GM12878 (cell line): ENCODE measurements around the gene CAMK2D. TPM values are rescaled to one million over a fixed set of nuclear protein-coding genes. Genes with fewer than 3 reads are reported as not detected.

Experiments used
- ATAC-seq: fragments of 200-7000 bp; cut with Tn5 transposase; 3 replicates; pipeline ENCODE4 v1.9.1; 2020; ENCODE audit warnings: mild to moderate bottlenecking, moderate library complexity
- BruUV-seq: library from RNA; stranded (reverse); fragments of 400-500 nt; replicated peaks from 2 replicates; lab custom pipeline; 2021; lab: Mats Ljungman, UMichigan
- CTCF ChIA-PET: fragments of 300-600 bp; sonication (Branson Sonifier 250); formaldehyde crosslinking; extraction: SDS; loops from one replicate; lab custom pipeline; 2021; ENCODE audit warnings: inconsistent platforms; lab: Yijun Ruan, JAX
- POLR2A ChIA-PET: fragments of 350-600 bp; formaldehyde crosslinking; extraction: SDS; loops from one replicate; lab custom pipeline; 2021; ENCODE audit warnings: inconsistent platforms; lab: Charles Lee
- RAD21 ChIA-PET: fragments of 300-600 bp; sonication (Branson Sonifier 250); formaldehyde crosslinking; loops from one replicate; lab custom pipeline; 2023; ENCODE audit warnings: antibody characterized with exemption; ENCODE audit not compliant: unreplicated experiment; lab: Charles Lee
- SMC1A ChIA-PET: fragments of 300-600 bp; sonication (Branson Sonifier 250); formaldehyde crosslinking; loops from one replicate; lab custom pipeline; 2023; ENCODE audit not compliant: unreplicated experiment, uncharacterized antibody; lab: Charles Lee
- DNase-seq: peaks from one replicate; pipeline ENCODE4 v3.0.0-alpha.2; 2011; ENCODE audit warnings: low read depth, low spot score
- FAIRE-seq: peaks from 3 replicates; lab custom pipeline; 2011; peaks lifted over from hg19 to GRCh38; lab: Jason Lieb, UNC
- H2AFZ ChIP-seq: 2 replicates; pipeline ENCODE4 v1.6.0; 2011; ENCODE audit warnings: low read depth, low read length, control low read depth; ENCODE audit not compliant: control insufficient read depth
- H3K27ac ChIP-seq: 2 replicates; pipeline ENCODE4 v1.5.1; 2011; ENCODE audit warnings: control low read depth; ENCODE audit not compliant: control insufficient read depth, insufficient read depth
- H3K27me3 ChIP-seq, 2 experiments: replicated peaks in 1 of 2; 2 replicates each; pipeline versions ENCODE4 v1.6.0 to v1.6.1; 2011; ENCODE audit warnings: low read length in 1 of 2; ENCODE audit not compliant: control insufficient read depth in 2 of 2, insufficient read depth in 2 of 2
- H3K36me3 ChIP-seq, 2 experiments: 2 replicates each; pipeline ENCODE4 v1.5.1; 2011; ENCODE audit warnings: low read length in 1 of 2; ENCODE audit not compliant: control insufficient read depth in 2 of 2, insufficient read depth in 2 of 2
- H3K4me1 ChIP-seq: 2 replicates; pipeline ENCODE4 v1.6.1; 2011; ENCODE audit warnings: mild to moderate bottlenecking, low read length, moderate library complexity, mixed read lengths; ENCODE audit not compliant: control insufficient read depth, insufficient read depth
- H3K4me2 ChIP-seq: 2 replicates; pipeline ENCODE4 v1.6.0; 2011; ENCODE audit warnings: control low read depth; ENCODE audit not compliant: control insufficient read depth, insufficient read depth
- H3K4me3 ChIP-seq: fragments of 200-600 bp; sonication (generic); 2 replicates; pipeline ENCODE4 v1.5.1; 2016
- H3K79me2 ChIP-seq: 2 replicates; pipeline ENCODE4 v1.6.0; 2011; ENCODE audit warnings: low read length; ENCODE audit not compliant: control insufficient read depth, insufficient read depth
- H3K9ac ChIP-seq: 2 replicates; pipeline ENCODE4 v1.8.0; 2011; ENCODE audit warnings: low read length, control low read depth, mixed read lengths; ENCODE audit not compliant: control insufficient read depth, insufficient read depth
- H3K9me3 ChIP-seq: replicated peaks from 3 replicates; pipeline ENCODE4 v1.5.1; 2011; ENCODE audit warnings: mild to moderate bottlenecking, low read length; ENCODE audit not compliant: control insufficient read depth, insufficient read depth
- H4K20me1 ChIP-seq: 2 replicates; pipeline ENCODE4 v1.6.0; 2011; ENCODE audit not compliant: control insufficient read depth, insufficient read depth
- ASH2L ChIP-seq: fragments of 300-600, 200-600 bp; sonication (generic); IDR thresholded peaks from 2 replicates; pipeline ENCODE4 v1.6.1; 2017; ENCODE audit warnings: low read depth, mild to moderate bottlenecking, borderline replicate concordance
- CHD2 ChIP-seq: IDR thresholded peaks from 2 replicates; pipeline ENCODE4 v1.6.1; 2011; ENCODE audit warnings: low read depth, low read length, improper control_type of control experiment, borderline replicate concordance
- EGR1 ChIP-seq, 2 experiments: IDR thresholded peaks; 1 replicate in 1 of 2; 2 replicates in 1 of 2; pipeline ENCODE4 v1.6.1; 2011 to 2012; ENCODE audit warnings: low read depth in 2 of 2, low read length in 2 of 2, borderline replicate concordance in 1 of 2, mild to moderate bottlenecking in 1 of 2, moderate library complexity in 1 of 2
- ESRRA ChIP-seq: IDR thresholded peaks from 2 replicates; pipeline ENCODE4 v1.6.1; 2012; ENCODE audit warnings: mild to moderate bottlenecking, low read length, improper control_type of control experiment
- HCFC1 ChIP-seq: fragments of 150-350 bp; IDR thresholded peaks from 2 replicates; pipeline ENCODE4 v1.6.1; 2014; ENCODE audit warnings: low read length
- HDGF ChIP-seq: fragments of 450-650 bp; IDR thresholded peaks from 2 replicates; pipeline ENCODE4 v1.6.1; 2016; ENCODE audit warnings: antibody characterized with exemption
- KAT2A ChIP-seq: conservative IDR thresholded peaks from 2 replicates; pipeline ENCODE4 v1.6.1; 2011; ENCODE audit warnings: low read depth, low read length; ENCODE audit not compliant: control insufficient read depth
- NFIC ChIP-seq: IDR thresholded peaks from 2 replicates; pipeline ENCODE4 v1.6.1; 2012; ENCODE audit warnings: low read depth, mild to moderate bottlenecking, inconsistent platforms, low read length, moderate library complexity
- NR2F1 ChIP-seq: fragments of 450-650 bp; conservative IDR thresholded peaks from 2 replicates; pipeline ENCODE4 v1.6.1; 2017; ENCODE audit warnings: mild to moderate bottlenecking
- TARDBP ChIP-seq: IDR thresholded peaks from 2 replicates; pipeline ENCODE4 v1.6.1; 2016; ENCODE audit warnings: borderline replicate concordance
- YY1 ChIP-seq: IDR thresholded peaks from 2 replicates; pipeline ENCODE4 v1.6.1; 2011; ENCODE audit warnings: low read depth, mild to moderate bottlenecking, low read length
- ZNF217 ChIP-seq: fragments of 450-650 bp; IDR thresholded peaks from 2 replicates; pipeline ENCODE4 v1.6.1; 2017; ENCODE audit warnings: antibody characterized with exemption, mild to moderate bottlenecking
- ZZZ3 ChIP-seq: IDR thresholded peaks from 2 replicates; pipeline ENCODE4 v1.6.1; 2011; ENCODE audit warnings: low read depth; ENCODE audit not compliant: control insufficient read depth, insufficient read length
- WGBS: methylation state at CpG from one replicate; pipeline ENCODE4 v1.1.6; 2016; ENCODE audit warnings: low lambda C conversion rate; ENCODE audit not compliant: insufficient replicate concordance, insufficient coverage; ENCODE audit errors: missing lambda C conversion rate; 5-methylcytosine and 5-hydroxymethylcytosine counted together
- in situ Hi-C: fragments of 300-500 bp; cut with MboI; formaldehyde crosslinking; loops from 9 replicates; pipeline ENCODE4 v1.14.3; 2018; ENCODE audit warnings: mixed read lengths
- intact Hi-C: fragments of 100-400 bp; cut with micrococcal nuclease; formaldehyde crosslinking; loops from one replicate; pipeline ENCODE4 v1.14.2; 2022; ENCODE audit not compliant: unreplicated experiment
- polyA plus RNA-seq, 11 experiments: library from polyadenylated mRNA; depleted of rRNA in 4 of 11; unstranded in 6 of 11; stranded (reverse) in 5 of 11; fragments of >200 nt; fragmentation: Nextera tagmentation in 4 of 11; fragmentation: Illumina TruSeq in 1 of 11; extraction: Ambion mirVana in 4 of 11; extraction: Trizol in 1 of 11; gene quantifications; 1 replicate in 1 of 11; 2 replicates in 10 of 11; pipeline versions ENCODE4 v1.2.1 to v1.2.3, GENCODE V29; 2011 to 2016; ENCODE audit warnings: inconsistent platforms in 2 of 11, missing spikeins in 2 of 11, low read depth in 1 of 11
- total RNA-seq, 4 experiments: library from RNA; depleted of rRNA in 3 of 4; stranded (reverse); fragments of >200 nt in 3 of 4; fragmentation: Illumina TruSeq in 1 of 4; extraction: Trizol in 1 of 4; gene quantifications; 2 replicates each; pipeline versions ENCODE4 v1.2.1 to v1.2.3, GENCODE V29; 2013 to 2021
- TF ChIP-seq, protein P1 (sequence below): fragments of 450-650 bp; IDR thresholded peaks from 2 replicates; pipeline ENCODE4 v1.6.1; 2014; ENCODE audit warnings: mild to moderate bottlenecking
- TF ChIP-seq, protein P2 (sequence below): IDR thresholded peaks from 2 replicates; pipeline ENCODE4 v1.6.1; 2012; ENCODE audit warnings: low read depth, low read length, improper control_type of control experiment
- TF ChIP-seq, protein P3 (sequence below): IDR thresholded peaks from 2 replicates; pipeline ENCODE4 v1.6.1; 2011; ENCODE audit warnings: low read depth, low read length, improper control_type of control experiment, borderline replicate concordance

CAMK2D gene
- total and polyA plus RNA-seq, 10 of the 15 experiments (the other 5 are each of a cell fraction or from before 2014, with no cell fraction given): 6.9 to 88.5 (median 12.9) TPM

DNA sequence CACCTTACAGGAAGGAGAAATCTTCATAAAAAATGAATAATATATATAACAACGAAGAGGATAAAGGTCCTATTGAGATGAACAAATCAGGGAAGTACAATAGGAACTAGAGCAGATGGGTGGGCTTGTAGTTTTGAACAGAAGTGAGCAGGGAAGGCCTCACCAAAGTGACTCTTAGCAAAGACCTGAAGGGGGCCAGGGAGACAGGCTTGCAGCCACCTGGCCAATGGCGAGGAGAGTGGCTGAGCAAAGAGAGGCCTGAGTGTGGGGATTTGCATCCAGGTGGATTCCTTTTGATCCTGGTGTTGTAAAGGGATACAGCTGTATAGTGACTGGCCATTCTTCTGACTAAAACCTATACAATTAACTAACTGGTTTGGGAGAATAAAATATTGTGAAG, 354.1 kb downstream of the CAMK2D start:
- H3K4me1 ChIP-seq: no peaks in the 10 kb centered on the region
- H3K9me3 ChIP-seq: no peaks in the 10 kb centered on the region
- intact Hi-C loops (no loop called here), in situ Hi-C loops (no loop called here)
- no peaks in the 10 kb centered on the region for H3K79me2 ChIP-seq
- H3K27me3 ChIP-seq: no peaks in the 10 kb centered on the region
- ATAC-seq: no peak
- CTCF ChIA-PET: no interaction called here
- POLR2A ChIA-PET: no interaction called here
- H3K4me3 ChIP-seq: no peak overlapping the region
- H2AFZ ChIP-seq: no peak overlapping the region
- H3K9ac ChIP-seq: no peak overlapping the region
- no peaks in the 10 kb centered on the region for H4K20me1 ChIP-seq
- no peak for FAIRE-seq
- no peak for DNase-seq
- BruUV-seq: no TSS peak
- no peak overlapping the region for H3K4me2 ChIP-seq
- no peaks in the 10 kb centered on the region for H3K36me3 ChIP-seq
- RAD21 ChIA-PET: interaction anchor here (0.9 kb wide), 1 partner anchor 971 kb away, joined by 4 read pairs; no protein-coding TSS in a partner anchor
- WGBS: 0% methylated on average over 2 of the region's 2 CpGs
- SMC1A ChIA-PET: interaction anchor here (0.6 to 1.3 kb wide), 5 partner anchors 15 to 1408 kb away, joined by 3 read pairs; no protein-coding TSS in a partner anchor
- H3K27ac ChIP-seq: no peak overlapping the region
- TF ChIP-seq CHD2 (no peak), ZZZ3 (no peak), HDGF (no peak)

DNA sequence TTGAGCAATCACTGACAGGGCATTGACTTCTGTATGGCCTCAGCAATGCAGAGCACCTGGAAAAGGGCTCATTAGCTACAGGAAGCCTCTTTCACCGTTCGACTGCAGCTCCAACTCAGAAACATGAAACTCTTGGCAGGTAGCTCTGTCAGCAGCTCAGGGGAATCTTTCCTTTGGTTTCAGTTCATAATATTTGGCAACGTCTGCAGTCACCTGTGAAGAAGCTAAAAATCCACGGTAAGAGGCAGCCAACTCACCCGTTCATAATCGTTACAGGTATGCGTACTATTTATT, 354.9 kb downstream of the CAMK2D start:
- no peak for DNase-seq
- Histone ChIP-seq H3K4me2 (no peak overlapping the region), H3K9ac (no peak overlapping the region), H2AFZ (no peak overlapping the region), H3K9me3 (no peaks in the 10 kb centered on the region), H3K36me3 (no peaks in the 10 kb centered on the region), H3K4me1 (no peaks in the 10 kb centered on the region), H4K20me1 (no peaks in the 10 kb centered on the region), H3K79me2 (no peaks in the 10 kb centered on the region), H3K27me3 (no peaks in the 10 kb centered on the region), H3K4me3 (no peak overlapping the region), H3K27ac (no peak overlapping the region)
- POLR2A ChIA-PET: no interaction called here
- ATAC-seq: no peak
- no peak for FAIRE-seq
- CTCF ChIA-PET: no interaction called here
- in situ Hi-C loops: no loop called here
- SMC1A ChIA-PET: interaction anchor here (1.1 to 1.3 kb wide), 3 partner anchors 11 to 50 kb away, joined by 3 to 6 read pairs (median 3); no protein-coding TSS in a partner anchor
- no TSS peak for BruUV-seq
- RAD21 ChIA-PET: no interaction called here
- WGBS: 58% methylated on average over 7 of the region's 7 CpGs
- intact Hi-C loops: no loop called here
- TF ChIP-seq, protein P1, sequence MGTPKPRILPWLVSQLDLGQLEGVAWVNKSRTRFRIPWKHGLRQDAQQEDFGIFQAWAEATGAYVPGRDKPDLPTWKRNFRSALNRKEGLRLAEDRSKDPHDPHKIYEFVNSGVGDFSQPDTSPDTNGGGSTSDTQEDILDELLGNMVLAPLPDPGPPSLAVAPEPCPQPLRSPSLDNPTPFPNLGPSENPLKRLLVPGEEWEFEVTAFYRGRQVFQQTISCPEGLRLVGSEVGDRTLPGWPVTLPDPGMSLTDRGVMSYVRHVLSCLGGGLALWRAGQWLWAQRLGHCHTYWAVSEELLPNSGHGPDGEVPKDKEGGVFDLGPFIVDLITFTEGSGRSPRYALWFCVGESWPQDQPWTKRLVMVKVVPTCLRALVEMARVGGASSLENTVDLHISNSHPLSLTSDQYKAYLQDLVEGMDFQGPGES: no peak
- no peak for TF ChIP-seq ZNF217
- no peak for TF ChIP-seq TARDBP
- TF ChIP-seq, protein P2, sequence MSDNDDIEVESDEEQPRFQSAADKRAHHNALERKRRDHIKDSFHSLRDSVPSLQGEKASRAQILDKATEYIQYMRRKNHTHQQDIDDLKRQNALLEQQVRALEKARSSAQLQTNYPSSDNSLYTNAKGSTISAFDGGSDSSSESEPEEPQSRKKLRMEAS: no peak
- TF ChIP-seq, protein P3, sequence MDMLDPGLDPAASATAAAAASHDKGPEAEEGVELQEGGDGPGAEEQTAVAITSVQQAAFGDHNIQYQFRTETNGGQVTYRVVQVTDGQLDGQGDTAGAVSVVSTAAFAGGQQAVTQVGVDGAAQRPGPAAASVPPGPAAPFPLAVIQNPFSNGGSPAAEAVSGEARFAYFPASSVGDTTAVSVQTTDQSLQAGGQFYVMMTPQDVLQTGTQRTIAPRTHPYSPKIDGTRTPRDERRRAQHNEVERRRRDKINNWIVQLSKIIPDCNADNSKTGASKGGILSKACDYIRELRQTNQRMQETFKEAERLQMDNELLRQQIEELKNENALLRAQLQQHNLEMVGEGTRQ: no peak
- no peak for TF ChIP-seq HCFC1
- TF ChIP-seq EGR1 (IDR thresholded peaks at IDR 0.05; ENCODE audit: borderline replicate concordance in 1 of 2, low read depth in 2 of 2, low read length in 2 of 2): no peak
- no peak for TF ChIP-seq ESRRA
- TF ChIP-seq NR2F1: no peak
- no peak for TF ChIP-seq NFIC
- TF ChIP-seq YY1: no peak
- TF ChIP-seq ASH2L: no peak
- TF ChIP-seq KAT2A: no peak
